Stimulated activated CD4-positive, alpha-beta T cell treated with anti-CD3 and anti-CD28 coated beads, TNF-alpha, amount 100 ng/mL, for 4 hours (primary cell): ENCODE data around the gene ZDHHC1.

Experiments used
- DNase-seq, 3 experiments: peaks; one replicate each; pipeline ENCODE4 v3.0.0-alpha.2; 2020; ENCODE audit warnings: low read depth in 3 of 3

The ZDHHC1 gene, protein sequence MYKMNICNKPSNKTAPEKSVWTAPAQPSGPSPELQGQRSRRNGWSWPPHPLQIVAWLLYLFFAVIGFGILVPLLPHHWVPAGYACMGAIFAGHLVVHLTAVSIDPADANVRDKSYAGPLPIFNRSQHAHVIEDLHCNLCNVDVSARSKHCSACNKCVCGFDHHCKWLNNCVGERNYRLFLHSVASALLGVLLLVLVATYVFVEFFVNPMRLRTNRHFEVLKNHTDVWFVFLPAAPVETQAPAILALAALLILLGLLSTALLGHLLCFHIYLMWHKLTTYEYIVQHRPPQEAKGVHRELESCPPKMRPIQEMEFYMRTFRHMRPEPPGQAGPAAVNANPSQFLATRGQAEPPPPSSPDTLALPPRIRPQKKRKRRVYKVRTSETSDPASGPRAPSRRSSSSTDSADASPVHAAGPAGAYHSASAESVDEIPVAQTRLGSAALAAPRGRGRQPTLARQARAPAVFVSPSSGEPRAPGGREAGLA

GRCh38 chr16:67415872-67416793 lies at the start of gene ZDHHC1:
TSS of gene ZDHHC1 (minus strand) at chr16:67416477. CDS start at chr16:67407775, 8,702 bp downstream.
- DNase-seq: no peak

DNA sequence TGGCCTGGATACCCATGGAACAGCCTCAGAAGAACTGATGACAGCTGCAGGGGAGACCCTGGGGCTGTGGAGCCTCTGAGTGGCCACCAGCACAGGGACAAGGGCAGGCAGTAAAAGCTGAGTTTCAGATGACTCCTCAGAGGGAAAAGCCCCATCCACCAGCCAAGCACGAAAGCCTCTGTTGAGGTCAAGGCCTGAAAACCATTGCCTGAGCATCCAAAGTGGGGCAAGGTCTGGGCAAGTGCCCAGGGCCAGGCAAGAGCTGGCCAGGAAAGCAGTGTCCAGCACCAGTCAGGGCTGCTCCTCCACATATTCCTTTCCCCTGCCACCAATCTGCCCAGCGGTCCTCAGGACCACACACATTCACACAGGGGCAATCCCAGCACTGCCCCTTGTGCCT lies 48.3 kb upstream of the ZDHHC1 start:
- no peak for DNase-seq

DNA sequence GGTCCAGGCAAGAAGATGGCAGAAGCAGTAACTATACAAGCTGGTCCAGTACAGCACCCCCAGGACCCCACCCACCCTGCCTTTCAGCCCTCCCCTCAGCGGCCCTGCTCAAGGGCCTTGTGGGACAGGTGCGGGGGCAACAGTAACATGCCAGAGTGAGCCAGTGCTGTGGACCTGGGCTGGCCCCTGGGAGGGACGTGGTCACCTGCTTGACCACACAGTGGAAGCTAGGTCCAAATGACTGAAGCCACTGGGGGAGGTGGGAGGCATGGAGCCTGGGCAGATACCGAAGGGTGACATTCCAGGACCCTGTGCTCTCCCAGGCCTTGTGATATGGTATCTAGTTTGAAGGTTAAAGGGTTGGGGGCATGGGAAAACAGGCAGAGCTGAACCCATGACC lies 47.4 kb upstream of the ZDHHC1 start:
- DNase-seq: no peak

DNA sequence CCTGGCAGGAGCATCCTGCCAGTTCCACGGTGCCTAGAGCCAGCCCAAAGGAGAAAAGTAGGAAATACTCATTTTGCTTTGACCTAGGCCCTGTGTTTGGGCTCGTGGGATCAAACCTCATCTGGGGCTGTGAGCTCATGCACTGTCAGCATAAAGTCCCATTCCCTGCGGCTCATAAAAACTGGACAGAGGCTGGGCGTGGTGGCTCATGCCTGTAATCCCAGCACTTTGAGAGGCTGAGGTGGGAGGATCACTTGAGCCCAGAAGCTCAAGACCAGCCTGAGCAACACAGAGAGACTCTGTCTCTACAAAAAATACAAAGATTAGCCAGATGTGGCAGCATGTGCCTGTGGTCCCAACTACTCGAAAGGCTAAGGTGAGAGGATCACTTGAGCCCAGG lies 46.8 kb upstream of the ZDHHC1 start:
- no peak for DNase-seq

DNA sequence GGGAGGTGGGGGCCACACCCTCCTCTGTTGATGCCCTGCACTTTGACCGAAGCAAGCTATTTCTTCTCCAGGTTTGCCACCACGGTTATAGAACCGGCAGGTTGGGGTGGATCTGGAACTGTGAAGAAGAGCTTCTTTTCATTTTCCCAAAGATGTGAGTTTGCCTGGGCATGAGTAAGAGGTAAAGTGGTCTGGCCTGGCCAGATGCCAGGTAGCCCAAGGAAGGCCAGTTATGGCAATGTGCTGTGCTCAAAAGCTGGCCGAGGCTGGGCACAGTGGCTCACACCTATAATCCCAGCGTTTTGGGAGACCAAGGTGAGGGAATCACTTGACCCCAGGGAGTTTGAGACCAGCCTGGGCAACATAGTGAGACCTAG lies 46.0 kb upstream of the ZDHHC1 start:
- DNase-seq: no peak

GRCh38 chr16:67461600-67462278 lies 45.5 kb upstream of the ZDHHC1 start:
- no peak for DNase-seq

- no peak for DNase-seq
Measured at GRCh38 chr16:67460961-67461360, 44.7 kb upstream of the ZDHHC1 start.

DNA sequence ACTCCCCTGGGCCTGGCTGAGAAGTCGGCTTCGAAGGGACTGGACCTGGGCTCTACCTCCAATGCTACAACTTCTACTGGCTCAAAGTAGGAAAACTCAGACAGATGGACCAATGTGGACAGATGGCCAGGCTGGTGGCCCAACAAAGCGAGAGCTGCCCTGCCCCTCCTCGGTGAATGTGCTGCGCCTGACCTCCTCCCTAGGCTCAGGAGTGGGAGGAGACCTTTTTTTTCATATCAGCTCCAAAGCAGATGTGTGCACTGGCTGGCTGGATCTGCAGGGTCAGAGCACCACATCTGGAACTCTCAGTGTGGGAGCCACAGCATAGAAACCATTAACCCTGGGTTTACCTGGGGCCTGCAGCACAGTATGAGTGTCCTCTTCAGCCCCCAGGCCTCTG lies 43.9 kb upstream of the ZDHHC1 start:
- no peak for DNase-seq

- no peak for DNase-seq
Measured at GRCh38 chr16:67459861-67460150, 43.5 kb upstream of the ZDHHC1 start.

DNA sequence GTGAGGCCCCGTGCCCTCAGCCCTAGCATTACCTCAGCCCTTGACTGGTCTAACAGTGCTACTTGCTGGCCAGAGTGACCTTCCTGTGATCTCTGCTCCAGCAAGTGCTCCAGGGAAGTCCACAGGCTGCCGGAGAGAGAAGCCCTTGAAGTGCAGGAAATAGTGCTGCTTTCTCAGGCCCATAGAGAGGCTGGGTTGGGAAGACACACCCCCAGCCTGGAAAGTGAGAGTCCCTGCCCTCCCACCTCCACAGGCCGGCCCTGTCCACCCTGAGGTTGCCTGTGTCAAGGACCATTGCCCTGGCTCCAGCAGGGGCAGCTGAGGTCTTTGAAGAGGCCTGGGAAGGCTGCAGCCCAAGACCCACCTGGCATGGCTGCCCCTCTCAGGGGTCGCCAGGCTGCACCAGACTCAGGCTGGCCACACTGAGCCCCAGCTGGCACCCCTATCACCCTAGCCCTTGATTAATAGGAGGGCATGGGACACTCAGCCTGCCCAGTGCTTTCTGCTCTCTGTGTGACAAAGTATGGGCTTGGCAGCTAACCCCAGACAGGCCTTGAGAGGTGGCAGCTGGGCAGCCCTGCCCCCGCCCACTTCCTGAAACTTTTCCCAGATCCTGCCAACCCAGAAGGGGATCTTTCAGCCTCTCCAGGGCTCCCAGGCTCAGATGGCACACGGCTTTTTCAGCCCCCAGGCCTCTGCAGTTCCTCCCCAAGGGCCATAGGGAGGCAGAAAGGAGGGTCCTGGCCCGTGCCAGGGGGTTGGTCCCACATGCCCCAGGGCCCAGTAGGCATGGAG lies 43.0 kb upstream of the ZDHHC1 start:
- no peak for DNase-seq

DNA sequence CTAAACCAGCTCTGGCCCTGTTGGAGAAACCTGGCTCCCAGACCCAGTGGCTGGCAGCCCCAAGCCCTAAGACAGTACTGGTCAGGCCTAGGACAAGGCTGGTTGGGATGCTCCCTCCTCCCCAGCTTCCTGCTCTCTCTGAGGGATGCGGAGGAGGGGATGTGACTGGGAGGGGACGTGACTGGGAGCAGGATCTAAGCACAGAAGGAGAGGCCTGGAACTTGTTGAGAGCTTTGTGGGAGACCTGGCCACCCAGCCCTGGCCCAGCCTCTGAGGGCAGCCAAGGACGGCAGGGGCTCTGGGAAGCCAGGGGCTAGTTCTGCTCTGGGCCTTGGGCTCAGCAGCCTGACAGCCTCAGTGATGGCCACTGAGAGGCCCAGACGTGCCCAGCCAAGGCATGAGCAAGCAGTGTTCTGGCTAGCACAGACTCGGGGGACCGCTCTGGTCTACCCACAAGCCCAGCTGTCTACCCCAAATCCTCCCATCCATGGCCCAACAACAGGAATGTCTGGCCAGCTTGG lies 41.9 kb upstream of the ZDHHC1 start:
- DNase-seq: no peak

GRCh38 chr16:67457611-67458010 lies 41.3 kb upstream of the ZDHHC1 start:
- no peak for DNase-seq

DNA sequence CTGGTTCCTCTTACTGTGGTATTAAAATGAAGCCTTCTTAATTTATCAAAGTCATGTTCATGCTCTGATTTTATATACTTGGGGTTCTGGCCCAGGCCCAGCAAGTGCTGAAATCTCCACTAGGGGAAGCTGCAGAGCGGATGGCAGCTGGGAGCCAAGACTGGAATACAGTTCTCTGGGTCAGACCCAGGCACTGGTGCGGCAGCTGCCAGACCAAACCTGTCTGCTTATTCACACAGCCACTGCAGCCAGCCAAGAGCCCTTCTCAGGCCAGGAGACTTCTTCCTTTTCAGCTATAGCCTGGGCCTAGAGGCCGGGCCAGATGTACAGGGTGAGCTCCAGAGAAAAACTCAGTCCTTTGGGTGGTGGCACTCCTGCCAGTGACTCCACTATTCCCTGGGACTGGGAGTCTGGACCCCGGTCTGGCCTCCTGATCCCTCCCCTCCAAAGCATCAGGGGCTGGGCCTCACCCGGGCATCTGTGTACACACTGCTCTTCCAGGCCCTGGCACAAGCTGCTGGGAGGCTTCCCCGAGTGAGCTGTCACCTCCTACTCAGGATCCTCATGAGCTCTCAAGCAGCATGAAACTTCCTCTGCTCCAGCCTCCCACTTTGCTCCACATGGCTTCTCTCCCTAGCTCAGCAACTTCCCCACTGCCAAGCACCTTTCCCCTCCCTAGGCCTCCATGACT lies 40.3 kb upstream of the ZDHHC1 start:
- no peak for DNase-seq

DNA sequence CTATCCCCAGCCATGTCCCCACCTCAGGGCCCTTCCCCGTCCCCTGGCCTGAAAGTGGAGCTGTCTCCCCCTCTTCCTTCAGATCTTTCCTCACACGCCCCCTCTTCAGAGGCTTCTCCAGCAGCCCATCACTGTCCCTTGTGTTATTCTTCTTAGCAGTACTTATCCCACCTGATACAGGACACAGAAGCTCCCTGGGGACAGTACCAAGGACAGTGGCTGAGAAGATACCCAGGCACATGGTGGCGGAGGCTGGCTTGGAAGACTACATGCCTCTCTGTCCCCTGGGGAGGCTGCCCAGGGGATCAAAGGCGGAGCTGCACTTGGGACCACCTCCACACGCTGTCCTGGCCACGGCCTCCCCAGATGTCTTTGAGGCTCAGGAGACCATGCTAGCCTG lies 38.6 kb upstream of the ZDHHC1 start:
- no peak for DNase-seq

- no peak for DNase-seq
Measured at GRCh38 chr16:67454104-67454503, 37.8 kb upstream of the ZDHHC1 start.

DNA sequence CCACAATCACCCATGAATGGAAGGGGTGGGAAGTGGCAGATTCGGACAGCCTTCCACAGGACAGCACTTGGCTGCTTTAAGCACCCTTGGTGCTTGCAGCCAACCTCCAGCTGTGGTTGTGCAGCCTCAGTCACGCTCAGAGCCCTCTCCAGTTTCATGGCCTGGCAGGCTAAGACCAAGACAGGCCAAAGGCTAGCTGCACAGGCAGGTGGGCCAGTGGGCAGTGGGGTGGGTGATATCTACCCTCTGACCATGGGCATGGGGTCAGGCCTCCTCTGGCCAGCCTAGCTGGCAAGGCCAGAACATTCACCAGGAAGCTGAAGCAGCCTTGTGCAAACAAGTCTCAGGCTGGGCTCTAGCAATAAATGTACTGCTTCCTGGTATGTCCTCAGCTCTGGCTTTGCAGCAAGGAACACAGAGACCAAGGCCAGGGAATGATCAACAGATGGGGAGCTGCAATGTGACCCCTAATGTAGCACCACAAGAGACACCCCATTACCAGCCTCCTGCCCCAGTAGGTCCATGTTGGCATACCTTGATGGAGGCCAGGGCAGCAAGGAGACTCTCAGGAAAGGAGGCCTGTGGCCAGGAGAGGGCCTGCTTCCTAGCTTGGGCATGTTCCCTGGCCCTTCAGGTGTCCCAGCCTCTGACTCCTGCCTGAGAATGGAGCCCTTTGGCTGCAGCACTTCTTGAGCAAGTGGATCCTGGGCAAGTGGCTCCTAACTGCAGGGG lies 35.6 kb upstream of the ZDHHC1 start:
- no peak for DNase-seq

GRCh38 chr16:67451061-67451703 lies 34.9 kb upstream of the ZDHHC1 start:
- no peak for DNase-seq

DNA sequence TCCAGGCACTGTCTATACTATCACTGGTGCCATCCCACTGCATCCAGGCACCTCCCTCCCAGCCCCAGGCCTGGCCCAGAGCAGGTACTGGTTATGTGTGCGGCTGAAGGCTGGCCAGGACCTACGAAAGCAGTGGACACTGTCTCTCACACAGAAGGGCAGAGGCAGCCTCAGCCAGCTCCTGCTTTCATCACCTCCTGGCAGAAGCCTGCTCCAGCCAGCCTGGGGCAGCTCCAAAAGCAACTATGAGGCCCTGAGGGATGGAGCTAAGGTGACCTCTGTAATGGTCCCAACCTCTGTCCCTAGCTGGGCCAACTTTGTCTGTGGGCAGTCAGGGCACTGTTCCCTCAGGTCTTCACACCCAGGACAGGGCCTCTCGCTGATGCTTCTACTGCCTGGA lies 33.5 kb upstream of the ZDHHC1 start:
- DNase-seq: no peak

DNA sequence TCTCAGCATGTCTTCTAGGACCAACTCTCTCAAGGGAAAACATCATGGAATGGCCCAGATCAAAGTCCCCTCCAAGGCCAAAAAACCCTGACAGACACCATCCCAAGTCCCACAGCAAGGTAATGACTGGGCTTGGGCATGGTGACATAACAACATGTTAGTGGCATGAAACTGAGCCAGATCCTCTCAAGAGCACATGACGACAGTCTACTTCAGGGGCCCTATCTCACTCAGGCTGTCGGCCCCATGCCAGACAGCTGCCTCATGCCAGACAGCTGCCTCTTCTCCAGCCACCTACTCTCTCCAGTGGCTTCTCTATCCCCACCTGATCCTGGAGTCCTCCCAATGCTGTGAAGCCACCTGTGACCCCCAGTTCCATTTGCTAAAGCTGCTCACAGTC lies 33.1 kb upstream of the ZDHHC1 start:
- DNase-seq: no peak

GRCh38 chr16:67448580-67448979 lies 32.3 kb upstream of the ZDHHC1 start:
- no peak for DNase-seq
